GM23338 (cell line): ENCODE data around the gene UBAP1L.
"Not testable (repeated sequence)": the region's sequence is repeated elsewhere in the genome, so short reads cannot be mapped to it uniquely, and the experiment has no call there.

Source experiments
- CTCF ChIP-seq, 2 experiments: fragments of 200-600 bp in 1 of 2; sonication (generic) in 1 of 2; conservative IDR thresholded peaks; 2 replicates each; pipeline versions ENCODE4 v1.5.1 to v1.6.1; 2016 to 2017; ENCODE audit warnings: antibody characterized with exemption in 2 of 2, low read depth in 2 of 2, mild to moderate bottlenecking in 2 of 2, moderate library complexity in 1 of 2
- EZH2 ChIP-seq: fragments of 200-600 bp; sonication (generic); IDR thresholded peaks from one replicate; pipeline ENCODE4 v1.8.0; 2017; ENCODE audit warnings: antibody characterized with exemption, mild to moderate bottlenecking, low read depth; ENCODE audit not compliant: unreplicated experiment
- JUNB ChIP-seq: IDR thresholded peaks from one replicate; pipeline ENCODE4 v1.6.1; 2016; ENCODE audit warnings: antibody characterized with exemption; ENCODE audit not compliant: unreplicated experiment
- NANOG ChIP-seq: IDR thresholded peaks from 2 replicates; pipeline ENCODE4 v1.6.1; 2016; ENCODE audit warnings: antibody characterized with exemption, borderline replicate concordance
- ZNF462 ChIP-seq: fragments of 250-450 bp; sonication (Bioruptor Pico); IDR thresholded peaks from 2 replicates; pipeline ENCODE4 v1.5.0; 2020; ENCODE audit warnings: mild to moderate bottlenecking, moderate library complexity

GRCh38 chr15:65138631-65139030 is 23.6 kb upstream of the UBAP1L start:
- TF ChIP-seq CTCF (conservative IDR thresholded peaks at IDR 0.05; ENCODE audit: low read depth in 2 of 2); NANOG; JUNB; EZH2; ZNF462 (CRISPR knock-in tag): not testable (repeated sequence)
